Stimulated activated CD4-positive, alpha-beta T cell treated with anti-CD3 and anti-CD28 coated beads, Interleukin-2, amount 100 ng/mL, for 48 hours (primary cell): Measurements from ENCODE around the gene ATAD3A.
"Not testable (repeated sequence)": the region's sequence is repeated elsewhere in the genome, so short reads cannot be mapped to it uniquely, and the experiment has no call there.

ENCODE experiments used
- DNase-seq, 2 donors: peaks; one replicate each; pipeline ENCODE4 v3.0.0-alpha.2; 2020

ATAD3A gene

DNA sequence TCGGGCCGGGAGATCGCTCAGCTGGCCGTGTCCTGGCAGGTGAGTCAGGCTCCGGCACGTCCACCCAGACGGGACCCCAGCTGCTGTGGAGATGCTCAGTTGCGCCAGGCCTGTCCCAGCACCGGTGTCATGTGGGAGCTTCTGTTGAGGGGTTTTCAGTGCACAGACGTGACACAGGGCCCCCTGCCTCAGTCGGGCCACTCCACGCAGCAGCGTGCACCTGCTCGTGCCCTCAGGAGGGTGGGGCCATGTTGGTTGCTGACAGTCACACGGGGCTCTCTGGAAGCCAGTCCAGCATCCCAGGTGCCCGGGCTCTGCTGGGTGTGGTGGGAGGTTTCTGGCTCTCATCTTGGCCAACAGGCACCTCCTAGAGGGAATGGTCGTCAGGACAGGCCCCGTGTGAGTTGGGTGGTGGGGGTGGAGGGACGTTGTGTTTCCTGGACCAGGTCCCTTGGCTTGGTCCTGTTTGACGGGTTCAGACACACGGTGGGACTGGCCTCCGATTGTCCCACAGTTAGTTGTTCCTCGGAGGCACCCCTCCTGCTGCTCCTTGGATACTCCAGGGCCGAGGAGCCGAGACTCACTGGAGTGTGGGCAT is 21.2 kb upstream of the ATAD3A start:
- DNase-seq = no peak

DNA sequence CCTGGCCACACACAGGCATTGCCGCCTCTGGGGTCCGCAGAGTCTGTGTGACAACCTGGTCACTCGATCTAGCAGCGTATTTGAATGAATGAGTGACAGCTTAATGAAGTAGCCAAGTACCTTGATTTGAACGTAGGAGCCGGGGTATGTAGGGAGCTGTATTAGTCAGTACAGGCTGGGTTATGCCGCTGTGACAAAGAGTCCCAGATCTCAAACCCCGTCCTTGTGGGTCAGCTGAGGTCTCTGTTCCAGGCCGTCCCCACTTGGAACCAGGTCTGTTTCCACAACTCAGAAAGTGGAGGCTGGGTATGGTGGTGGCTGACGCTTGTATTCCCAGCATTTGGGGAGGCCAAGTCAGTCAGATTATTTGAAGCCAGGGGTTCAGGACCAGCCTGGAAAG is 20.4 kb upstream of the ATAD3A start:
- no peak for DNase-seq

DNA sequence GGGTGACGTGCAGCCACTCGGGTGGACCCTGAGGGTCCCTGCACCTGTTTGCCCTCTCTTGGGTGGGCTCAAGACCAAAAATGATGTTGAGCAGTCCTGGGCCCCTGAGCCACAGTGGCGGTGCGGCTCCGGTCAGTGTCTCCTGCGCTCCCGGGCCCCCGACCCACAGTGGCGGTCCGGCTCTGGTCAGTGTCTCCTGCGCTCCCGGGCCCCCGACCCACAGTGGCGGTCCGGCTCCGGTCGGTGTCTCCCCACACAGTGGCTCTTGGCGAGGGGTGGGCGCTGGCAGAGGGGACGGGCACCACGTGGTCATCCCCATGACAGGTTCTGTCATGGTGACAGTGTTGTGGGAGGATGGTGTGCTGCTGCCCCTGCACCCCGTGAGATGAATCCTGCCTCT is 17.7 kb upstream of the ATAD3A start:
- DNase-seq = not testable (repeated sequence)

GRCh38 chr1:1495461-1495975 is 16.4 kb upstream of the ATAD3A start:
- not testable (repeated sequence) for DNase-seq

GRCh38 chr1:1504777-1505365 is 7.1 kb upstream of the ATAD3A start:
- peak; percentile 73 to 74 for DNase-seq

DNA sequence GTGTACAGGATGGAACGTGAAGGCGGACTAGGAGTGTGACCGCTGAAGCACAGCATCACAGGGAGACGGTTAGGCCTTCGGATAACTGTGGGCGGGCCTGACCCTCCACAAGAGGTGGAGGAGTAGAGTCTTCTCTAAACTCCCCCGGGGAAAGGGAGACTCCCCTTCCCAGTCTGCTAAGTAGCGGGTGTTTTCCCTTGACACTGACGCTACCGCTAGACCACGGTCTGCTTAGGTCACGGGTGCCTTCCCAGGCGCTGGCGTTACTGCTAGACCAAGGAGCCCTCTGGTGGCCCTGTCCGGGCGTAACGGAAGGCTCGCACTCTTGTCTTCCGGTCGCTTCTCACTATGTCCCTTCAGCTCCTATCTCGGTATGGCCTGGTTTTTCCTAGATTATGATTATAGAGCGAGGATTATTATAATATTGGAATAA is 6.6 kb upstream of the ATAD3A start:
- DNase-seq = peak; percentile 10 to 13

GRCh38 chr1:1505801-1506200 is 6.2 kb upstream of the ATAD3A start:
- not testable (repeated sequence) for DNase-seq

- no peak for DNase-seq
These were observed 4.7 kb upstream of the ATAD3A start for GRCh38 chr1:1507305-1507704.

- DNase-seq = not testable (repeated sequence)
These were observed 3.0 kb upstream of the ATAD3A start for GRCh38 chr1:1508775-1509464.

GRCh38 chr1:1509465-1509850 is 2.5 kb upstream of the ATAD3A start:
- DNase-seq = not testable (repeated sequence)

DNA sequence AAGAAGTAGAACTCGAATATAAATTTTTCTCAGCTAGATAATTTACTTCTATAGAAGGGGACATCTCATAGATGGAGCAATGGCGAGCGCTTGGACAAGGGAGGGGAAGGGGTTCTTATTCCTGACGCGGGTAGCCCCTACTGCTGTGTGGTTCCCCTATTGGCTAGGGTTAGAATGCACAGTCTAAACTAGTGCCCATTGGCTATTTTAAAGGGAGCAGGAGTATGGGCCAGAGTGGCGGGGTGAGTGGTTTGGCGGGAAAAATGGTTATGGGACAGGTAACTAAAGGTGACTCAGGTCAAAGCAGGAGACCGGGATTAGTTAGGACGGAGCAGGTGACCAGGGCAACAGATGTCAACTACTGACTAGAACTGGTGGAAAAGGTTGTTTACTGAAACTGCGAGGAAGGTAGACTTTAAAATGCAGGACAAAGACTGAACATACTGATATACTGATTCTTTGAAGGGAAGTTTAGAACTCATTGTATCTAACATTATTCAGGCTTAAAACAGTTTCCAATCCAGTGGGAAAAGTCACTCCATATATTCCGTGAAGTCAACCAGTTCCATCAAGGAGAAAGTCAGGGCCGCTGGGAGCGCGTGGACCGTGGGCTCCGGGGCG is 940 bp upstream of the ATAD3A start:
- DNase-seq = peak in 1 of 2 donors; percentile 10

- DNase-seq = peak in 1 of 2 donors; percentile 11
These were observed 463 bp downstream of the ATAD3A start for GRCh38 chr1:1512425-1512824.

DNA sequence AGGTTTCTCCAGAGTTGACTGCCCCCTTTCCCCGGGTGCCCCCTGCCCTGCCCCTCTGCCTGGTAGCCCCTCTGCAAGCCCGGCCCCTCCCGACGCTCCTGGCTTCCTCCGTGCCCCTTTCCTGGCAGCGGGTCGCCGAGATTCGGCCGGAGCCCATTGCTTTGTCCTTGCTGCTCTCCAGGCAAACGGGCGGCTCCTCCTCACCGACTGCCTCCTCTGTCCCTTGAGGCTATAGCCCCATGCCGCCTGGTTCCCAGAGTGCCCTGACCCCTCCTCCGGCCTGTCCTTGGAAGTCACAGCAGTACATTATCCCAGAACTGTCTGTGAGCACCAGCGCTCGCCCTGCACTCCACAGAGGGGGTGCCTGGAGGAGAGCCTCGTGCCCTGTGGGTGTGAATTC is 1.7 kb downstream of the ATAD3A start:
- DNase-seq = not testable (repeated sequence)

GRCh38 chr1:1514376-1514775 is 2.4 kb downstream of the ATAD3A start:
- not testable (repeated sequence) for DNase-seq

- not testable (repeated sequence) for DNase-seq
These were observed 5.0 kb downstream of the ATAD3A start for GRCh38 chr1:1516923-1517322.

- no peak for DNase-seq
These were observed 6.1 kb downstream of the ATAD3A start for GRCh38 chr1:1517973-1518620.

GRCh38 chr1:1518621-1519007 is 6.7 kb downstream of the ATAD3A start:
- DNase-seq = not testable (repeated sequence)

GRCh38 chr1:1519805-1520505 is 8.0 kb downstream of the ATAD3A start:
- DNase-seq = not testable (repeated sequence)

GRCh38 chr1:1521331-1521730 is 9.4 kb downstream of the ATAD3A start:
- DNase-seq = no peak

- not testable (repeated sequence) for DNase-seq
These were observed 10.6 kb downstream of the ATAD3A start for GRCh38 chr1:1522536-1522935.

GRCh38 chr1:1523226-1523625 is 11.3 kb downstream of the ATAD3A start:
- not testable (repeated sequence) for DNase-seq

DNA sequence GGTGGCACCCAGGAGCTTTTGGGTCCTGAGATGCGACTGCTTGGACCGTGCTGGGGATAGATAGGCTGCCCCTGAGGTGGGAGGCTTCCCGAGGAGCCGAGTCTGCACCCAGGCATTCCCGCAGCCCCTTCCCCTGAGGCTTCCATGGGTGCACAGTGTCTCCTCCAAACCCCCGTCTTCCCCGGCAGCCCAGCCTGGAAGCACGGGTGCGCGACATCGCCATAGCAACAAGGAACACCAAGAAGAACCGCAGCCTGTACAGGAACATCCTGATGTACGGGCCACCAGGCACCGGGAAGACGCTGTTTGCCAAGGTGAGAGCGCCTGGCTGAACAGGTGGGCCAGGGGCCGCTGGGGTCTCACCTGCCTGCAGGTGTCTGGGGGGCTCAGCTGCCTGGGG is 11.7 kb downstream of the ATAD3A start:
- DNase-seq = not testable (repeated sequence)
